Fibroblast of villous mesenchyme (primary cell): ENCODE results near the gene ORC6. TPM values are rescaled to one million over a fixed set of nuclear protein-coding genes. Genes with fewer than 3 reads are reported as not detected.

Source experiments
- DNase-seq: peaks from one replicate; pipeline ENCODE4 v3.0.0-alpha.2; 2010; ENCODE audit warnings: low read depth
- H3K4me3 ChIP-seq: 2 replicates; pipeline ENCODE4 v1.5.1; 2011; ENCODE audit warnings: low read depth, mild to moderate bottlenecking, low read length
- total RNA-seq: library from RNA; depleted of rRNA; stranded (reverse); fragments of >200 nt; gene quantifications from 2 replicates; pipeline ENCODE4 v1.2.3, GENCODE V29; 2012
- TF ChIP-seq, protein P1 (sequence below): IDR thresholded peaks from 2 replicates; pipeline ENCODE4 v1.5.1; 2012; ENCODE audit warnings: low read depth, mild to moderate bottlenecking, low read length; ENCODE audit not compliant: insufficient read depth

ORC6 gene
- total RNA-seq, 1 donor = 9.9 TPM

DNA sequence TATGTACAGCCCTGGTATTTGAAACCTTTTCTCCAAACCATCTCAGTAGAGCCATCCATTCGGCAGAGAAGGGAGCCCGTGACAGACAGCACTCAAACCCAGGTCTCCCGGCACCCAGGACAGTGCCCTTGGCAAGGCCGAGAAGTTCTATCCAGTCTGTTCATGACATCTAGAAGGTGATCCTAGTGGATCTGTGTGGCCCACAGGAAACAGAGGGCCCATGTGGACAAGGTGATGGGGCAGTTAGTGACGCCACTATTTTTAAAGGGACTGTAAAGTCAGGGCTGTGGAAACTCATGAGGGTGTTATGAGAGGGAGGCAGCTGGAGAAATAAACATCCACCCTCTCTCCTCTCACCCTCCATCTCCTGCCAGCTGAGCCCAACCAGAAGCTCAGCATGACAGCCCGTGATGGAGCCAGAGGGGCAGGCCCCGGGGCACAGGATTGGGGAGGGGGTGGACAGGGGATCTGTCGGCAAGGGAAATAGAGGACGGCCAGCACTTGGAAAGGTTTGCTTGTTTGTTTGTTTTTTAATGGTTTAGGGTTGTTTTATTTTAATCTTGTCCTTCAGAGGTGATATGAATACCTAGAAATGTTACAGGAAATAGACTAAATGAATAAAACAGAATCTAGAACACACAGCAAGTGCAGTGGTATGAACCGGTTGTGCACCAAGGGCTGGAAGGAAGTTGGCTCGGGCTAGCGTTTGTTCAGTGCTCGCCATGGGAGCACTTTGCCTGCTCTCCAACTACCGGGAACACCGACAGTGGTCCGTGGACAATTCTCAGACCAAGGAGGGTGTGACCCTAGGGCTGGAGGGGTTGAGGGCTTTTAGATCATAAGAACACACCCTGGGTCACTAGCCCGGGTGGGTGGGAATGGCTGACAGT, 41.6 kb downstream of the ORC6 start:
- DNase-seq = no peak
- no peak overlapping the region for H3K4me3 ChIP-seq
- TF ChIP-seq, protein P1, sequence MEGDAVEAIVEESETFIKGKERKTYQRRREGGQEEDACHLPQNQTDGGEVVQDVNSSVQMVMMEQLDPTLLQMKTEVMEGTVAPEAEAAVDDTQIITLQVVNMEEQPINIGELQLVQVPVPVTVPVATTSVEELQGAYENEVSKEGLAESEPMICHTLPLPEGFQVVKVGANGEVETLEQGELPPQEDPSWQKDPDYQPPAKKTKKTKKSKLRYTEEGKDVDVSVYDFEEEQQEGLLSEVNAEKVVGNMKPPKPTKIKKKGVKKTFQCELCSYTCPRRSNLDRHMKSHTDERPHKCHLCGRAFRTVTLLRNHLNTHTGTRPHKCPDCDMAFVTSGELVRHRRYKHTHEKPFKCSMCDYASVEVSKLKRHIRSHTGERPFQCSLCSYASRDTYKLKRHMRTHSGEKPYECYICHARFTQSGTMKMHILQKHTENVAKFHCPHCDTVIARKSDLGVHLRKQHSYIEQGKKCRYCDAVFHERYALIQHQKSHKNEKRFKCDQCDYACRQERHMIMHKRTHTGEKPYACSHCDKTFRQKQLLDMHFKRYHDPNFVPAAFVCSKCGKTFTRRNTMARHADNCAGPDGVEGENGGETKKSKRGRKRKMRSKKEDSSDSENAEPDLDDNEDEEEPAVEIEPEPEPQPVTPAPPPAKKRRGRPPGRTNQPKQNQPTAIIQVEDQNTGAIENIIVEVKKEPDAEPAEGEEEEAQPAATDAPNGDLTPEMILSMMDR = no peak

GRCh38 chr16:46731691-46732555, 42.5 kb downstream of the ORC6 start:
- H3K4me3 ChIP-seq = no peak overlapping the region
- no peak for DNase-seq
- TF ChIP-seq, protein P1 = no peak

DNA sequence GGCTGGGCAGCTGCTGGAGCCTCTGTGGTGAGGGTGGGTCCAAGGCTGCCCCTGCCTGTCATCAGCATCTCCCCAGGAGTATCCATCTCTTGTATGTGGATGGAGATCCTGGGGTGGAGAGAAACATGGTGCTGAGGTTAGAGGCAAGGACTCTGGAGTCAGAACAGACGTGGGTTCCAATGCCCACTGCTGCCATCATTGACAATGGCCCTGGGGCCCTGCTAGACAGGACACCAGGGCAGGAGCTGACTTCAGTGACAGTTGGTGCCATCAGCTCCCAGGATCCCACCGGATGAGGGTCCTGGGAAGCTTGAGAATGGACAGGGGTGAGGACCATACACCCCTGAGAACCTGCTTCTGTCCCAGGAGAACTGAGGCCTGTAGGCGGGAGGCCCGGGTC, 43.1 kb downstream of the ORC6 start:
- TF ChIP-seq, protein P1 = no peak
- DNase-seq = no peak
- no peak overlapping the region for H3K4me3 ChIP-seq

GRCh38 chr16:46733319-46733830, 43.9 kb downstream of the ORC6 start:
- no peak for DNase-seq
- TF ChIP-seq, protein P1 = no peak
- no peak overlapping the region for H3K4me3 ChIP-seq

DNA sequence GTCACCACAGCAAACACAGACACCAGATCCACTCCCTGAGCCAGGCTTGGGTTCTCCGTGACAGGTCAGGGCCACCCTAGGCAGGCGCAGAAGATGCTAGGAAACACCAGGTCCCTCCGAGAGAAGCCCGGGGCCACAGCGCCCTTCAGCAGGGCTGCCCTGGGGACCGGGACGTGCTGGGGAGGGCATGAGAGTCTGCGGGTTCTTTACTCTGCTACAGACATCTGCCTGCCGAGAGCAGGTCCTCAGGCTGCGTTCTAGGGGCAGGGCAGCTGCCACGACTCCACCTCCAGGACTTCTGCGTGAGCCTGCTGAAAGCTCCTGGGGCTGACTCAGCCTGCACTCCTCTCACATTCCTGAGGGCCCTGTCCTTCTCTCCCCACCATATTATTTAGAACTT, 47.2 kb downstream of the ORC6 start:
- no peak for DNase-seq
- no peak overlapping the region for H3K4me3 ChIP-seq
- TF ChIP-seq, protein P1 = no peak

DNA sequence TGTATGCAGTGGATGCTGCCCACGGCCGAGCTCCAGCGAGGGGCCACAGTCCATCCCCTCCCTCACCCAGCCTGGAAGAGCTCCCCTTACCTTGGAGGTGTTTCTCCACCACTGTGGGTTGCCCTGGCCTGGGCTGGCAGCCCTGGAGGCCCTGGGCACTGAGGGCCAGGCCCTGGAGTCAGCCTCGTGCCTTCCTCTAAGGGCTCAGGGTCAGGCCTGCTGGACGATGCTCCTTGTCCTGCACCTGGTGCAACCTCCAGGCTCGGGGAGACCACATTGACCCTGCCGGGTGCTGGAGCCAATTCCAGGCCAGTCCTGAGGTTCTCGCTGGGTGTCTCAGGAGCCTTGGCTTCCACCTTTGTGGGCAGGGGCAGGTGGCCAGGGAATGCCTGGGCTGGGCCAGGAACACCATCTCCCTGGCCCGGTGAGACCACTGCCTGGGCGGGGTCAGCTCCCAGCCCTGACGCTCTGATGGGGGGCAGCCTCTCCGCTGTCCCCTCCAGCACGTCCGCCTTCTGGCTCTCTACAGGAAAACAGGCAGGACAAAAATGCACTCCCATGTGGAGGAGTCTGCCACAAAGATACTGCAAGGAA, 48.3 kb downstream of the ORC6 start:
- H3K4me3 ChIP-seq = no peak overlapping the region
- no peak for DNase-seq
- TF ChIP-seq, protein P1 = no peak
